B cell (primary cell): Measurements from ENCODE around the gene ZFP92.

Experiments
- CTCF ChIP-seq: fragments of 200-600 bp; IDR thresholded peaks from one replicate; pipeline ENCODE4 v1.8.0; 2022; ENCODE audit warnings: antibody characterized with exemption, mild to moderate bottlenecking
- EZH2 ChIP-seq: IDR thresholded peaks from 2 replicates; pipeline ENCODE4 v1.6.1; 2012; ENCODE audit warnings: borderline replicate concordance, low read depth, mild to moderate bottlenecking, moderate library complexity, low read length; ENCODE audit not compliant: insufficient read depth, poor library complexity, severe bottlenecking

GRCh38 chrX:153433161-153433680 lies 21.9 kb downstream of the ZFP92 start:
- TF ChIP-seq CTCF (no peak), EZH2 (no peak)
